Activated naive CD4-positive, alpha-beta T cell treated with Interleukin-2 at 50 U/mL for 16 hours (primary cell): ENCODE results near the gene DST.
"Not testable (repeated sequence)": the region's sequence is repeated elsewhere in the genome, so short reads cannot be mapped to it uniquely, and the experiment has no call there.

ENCODE experiments used
- DNase-seq: peaks from one replicate; pipeline ENCODE4 v3.0.0-alpha.2; 2020

The DST gene

GRCh38 chr6:56661338-56661737 is 18.6 kb upstream of the DST start:
- not testable (repeated sequence) for DNase-seq

GRCh38 chr6:56660381-56660730 is 17.7 kb upstream of the DST start:
- DNase-seq = no peak

DNA sequence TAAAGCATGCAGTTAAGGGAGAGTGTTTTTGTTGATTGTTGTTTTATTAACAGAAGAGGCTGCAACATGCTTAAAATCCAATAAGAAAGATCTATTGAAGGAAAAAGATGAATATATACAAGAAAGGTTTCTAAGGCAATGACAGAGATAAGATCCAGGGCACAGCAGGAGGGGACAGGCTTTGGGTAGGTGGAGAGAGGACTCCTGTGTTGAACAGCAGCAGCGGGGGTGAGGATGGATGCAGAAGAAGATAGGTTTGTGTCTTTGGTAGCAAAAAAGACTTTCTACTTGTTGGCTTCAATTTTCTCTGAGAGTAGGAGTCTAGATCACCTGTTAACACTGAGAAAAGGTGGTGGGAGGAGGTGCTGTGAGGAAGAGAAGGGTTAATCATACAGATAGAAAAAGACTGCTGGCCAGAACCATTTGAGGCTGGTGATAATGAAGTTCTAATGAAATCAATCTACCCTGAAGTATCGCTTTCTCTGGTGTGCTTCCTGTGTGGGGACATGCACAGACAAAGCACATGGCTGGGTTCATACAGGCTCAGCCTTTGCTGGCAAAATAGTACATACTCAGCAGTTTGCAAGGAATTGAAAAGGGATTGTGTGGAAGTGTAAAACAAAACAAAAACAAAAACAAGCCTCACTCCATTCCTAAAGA is 17.2 kb upstream of the DST start:
- DNase-seq = no peak

DNA sequence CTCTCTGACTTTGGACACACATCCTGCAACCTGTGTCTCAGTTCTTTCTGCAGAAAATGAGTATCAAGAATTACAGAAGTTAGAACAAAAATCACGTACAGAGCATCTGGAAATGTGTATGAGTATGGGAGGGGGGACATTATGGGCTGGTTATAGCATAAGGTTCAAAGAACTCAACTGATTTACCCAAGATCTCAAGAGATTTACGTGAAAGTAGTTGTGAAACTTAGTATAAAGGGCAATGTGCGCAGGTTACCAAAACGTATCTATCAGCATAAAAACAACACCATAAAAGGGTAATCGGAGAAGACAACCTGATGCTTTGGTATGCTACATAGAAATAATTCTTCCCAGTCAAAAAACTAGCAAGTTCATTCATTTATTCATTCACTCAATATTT is 15.6 kb upstream of the DST start:
- no peak for DNase-seq

DNA sequence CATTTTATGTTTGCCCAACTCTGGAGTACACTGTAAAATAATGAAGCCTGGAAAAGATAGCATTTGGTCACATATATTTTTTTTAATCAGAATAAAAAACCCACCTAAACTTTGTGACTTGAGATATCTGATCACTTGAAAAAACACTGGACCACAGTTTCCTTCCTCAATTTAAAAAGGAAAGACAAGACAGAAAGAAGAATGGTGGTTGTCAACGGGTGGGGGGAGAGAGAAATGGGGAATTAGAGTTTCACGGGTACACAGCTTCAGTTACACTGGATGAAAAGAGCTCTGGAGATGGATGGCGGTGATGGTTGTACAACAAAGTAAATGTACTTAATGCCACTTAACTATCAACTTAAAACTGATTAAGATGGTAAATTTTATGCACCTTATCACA is 14.7 kb upstream of the DST start:
- no peak for DNase-seq

- no peak for DNase-seq
These were observed 13.8 kb upstream of the DST start for GRCh38 chr6:56656466-56656865.

- no peak for DNase-seq
These were observed 13.3 kb upstream of the DST start for GRCh38 chr6:56655996-56656395.

GRCh38 chr6:56655249-56655648 is 12.6 kb upstream of the DST start:
- DNase-seq = no peak

- DNase-seq = no peak
These were observed 10.3 kb upstream of the DST start for GRCh38 chr6:56652994-56653393.

- DNase-seq = no peak
These were observed 9.5 kb upstream of the DST start for GRCh38 chr6:56652231-56652630.

DNA sequence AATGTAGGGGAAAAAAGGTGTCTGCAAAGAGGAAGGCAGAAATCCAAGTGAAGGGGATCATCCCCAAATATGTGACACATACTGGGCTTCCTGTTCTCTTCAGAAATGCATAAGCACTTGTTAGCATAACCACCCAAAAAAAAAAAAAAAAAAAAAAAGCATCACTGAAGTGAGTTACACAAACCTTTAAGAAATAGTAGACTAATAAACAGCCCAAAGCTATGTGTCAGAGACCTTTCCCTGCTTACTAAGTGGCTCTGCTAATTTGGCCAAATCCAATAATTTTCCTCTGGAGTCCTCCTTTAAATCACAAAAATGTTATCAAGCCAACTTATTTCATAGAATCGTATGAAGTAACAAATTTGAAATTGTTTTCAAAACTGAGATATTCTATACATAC is 7.5 kb upstream of the DST start:
- no peak for DNase-seq

GRCh38 chr6:56649782-56650181 is 7.1 kb upstream of the DST start:
- DNase-seq = no peak

DNA sequence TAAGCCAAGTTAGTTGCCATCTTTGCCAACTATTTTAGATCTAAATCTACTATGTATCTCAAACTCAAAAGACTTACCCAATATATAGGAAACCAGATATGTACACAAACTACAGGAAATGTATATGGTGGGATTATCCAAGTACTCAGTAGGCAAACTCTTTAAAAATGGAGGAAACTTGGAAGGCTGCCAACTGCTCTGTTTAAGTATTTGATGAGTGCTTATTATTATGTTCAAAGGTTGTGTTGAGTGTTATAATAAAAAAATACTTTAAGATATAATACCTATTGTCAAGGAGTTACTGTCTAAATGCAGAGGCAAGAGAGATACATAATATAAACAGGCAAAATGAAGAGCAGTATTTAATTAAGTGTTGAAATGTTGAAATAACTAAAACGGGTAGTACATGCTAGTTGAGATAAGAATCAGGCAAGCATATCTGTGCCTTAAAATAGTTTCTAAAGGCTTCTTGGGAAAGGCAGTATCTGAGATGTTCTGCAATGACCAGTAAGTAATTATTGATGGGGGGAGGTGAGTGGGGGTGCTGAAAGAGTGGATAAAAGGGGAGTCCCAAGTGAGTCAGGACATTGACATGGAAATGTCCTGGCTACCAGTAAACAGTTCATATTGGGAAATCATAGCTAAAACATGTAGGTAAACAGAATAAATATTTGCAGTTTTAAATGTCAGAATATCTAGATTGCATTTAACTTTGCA is 6.5 kb upstream of the DST start:
- DNase-seq = no peak

GRCh38 chr6:56647172-56647762 is 4.6 kb upstream of the DST start:
- no peak for DNase-seq

- DNase-seq = no peak
These were observed 1.7 kb upstream of the DST start for GRCh38 chr6:56644366-56644765.

GRCh38 chr6:56643379-56644089 is 845 bp upstream of the DST start:
- DNase-seq = no peak

DNA sequence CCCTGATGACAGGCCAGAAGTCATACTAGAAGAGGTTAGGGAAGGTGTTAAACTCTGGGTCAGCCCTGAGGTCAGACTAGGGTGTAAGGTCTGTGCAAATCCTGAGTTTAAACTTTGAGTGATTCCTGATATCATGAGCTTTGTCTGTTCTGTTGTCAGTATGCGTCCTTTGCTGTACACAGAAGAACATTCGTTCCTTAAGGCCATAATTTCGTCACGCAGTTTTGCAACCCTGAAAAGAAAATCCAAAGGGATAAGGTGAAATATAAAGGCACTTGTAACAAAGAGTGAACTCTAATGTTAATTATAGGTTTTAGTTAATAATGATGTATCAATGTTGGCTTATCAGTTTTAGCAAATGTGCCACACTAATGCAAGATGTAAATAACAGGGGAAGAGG is 2.3 kb downstream of the DST start:
- no peak for DNase-seq

DNA sequence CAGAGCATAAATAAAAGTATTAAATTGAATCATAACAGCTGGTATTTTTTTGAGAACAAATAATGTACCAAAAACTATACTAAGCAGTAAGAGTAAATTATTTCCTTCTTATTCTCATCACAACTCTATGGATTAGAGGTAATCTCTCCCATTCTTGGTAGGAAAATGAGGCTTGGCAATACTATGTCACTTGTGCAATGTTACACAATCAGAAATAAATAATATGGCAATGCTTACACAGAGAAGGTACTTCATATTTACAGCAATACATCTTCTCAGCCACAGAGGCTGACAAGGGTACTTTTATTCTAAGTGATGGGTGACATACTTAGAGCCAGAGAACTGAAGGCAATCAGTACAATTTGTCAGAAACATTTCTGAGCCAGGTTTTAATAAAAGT is 3.9 kb downstream of the DST start:
- DNase-seq = no peak

- no peak for DNase-seq
These were observed 5.0 kb downstream of the DST start for GRCh38 chr6:56637640-56638039.

GRCh38 chr6:56628105-56628504 is 14.6 kb downstream of the DST start:
- DNase-seq = no peak

DNA sequence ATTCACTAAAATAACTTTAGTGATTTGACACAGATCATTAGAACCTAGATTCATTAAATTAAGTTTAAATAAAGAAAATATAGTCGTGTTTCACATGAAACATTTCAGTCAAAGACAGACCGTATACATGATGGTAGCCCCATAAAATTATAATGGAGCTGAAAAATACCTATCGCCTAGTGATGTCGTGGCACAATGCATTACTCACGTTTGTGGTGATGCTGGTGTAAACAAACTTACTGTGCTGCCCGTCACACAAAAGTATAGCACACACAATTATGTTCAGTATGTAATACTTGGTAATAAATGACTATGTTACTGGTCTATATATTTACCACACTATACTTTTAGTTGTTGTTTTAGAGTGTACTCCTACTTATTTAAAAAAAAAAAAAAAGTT is 17.3 kb downstream of the DST start:
- DNase-seq = no peak

- no peak for DNase-seq
These were observed 18.0 kb downstream of the DST start for GRCh38 chr6:56624728-56625069.

DNA sequence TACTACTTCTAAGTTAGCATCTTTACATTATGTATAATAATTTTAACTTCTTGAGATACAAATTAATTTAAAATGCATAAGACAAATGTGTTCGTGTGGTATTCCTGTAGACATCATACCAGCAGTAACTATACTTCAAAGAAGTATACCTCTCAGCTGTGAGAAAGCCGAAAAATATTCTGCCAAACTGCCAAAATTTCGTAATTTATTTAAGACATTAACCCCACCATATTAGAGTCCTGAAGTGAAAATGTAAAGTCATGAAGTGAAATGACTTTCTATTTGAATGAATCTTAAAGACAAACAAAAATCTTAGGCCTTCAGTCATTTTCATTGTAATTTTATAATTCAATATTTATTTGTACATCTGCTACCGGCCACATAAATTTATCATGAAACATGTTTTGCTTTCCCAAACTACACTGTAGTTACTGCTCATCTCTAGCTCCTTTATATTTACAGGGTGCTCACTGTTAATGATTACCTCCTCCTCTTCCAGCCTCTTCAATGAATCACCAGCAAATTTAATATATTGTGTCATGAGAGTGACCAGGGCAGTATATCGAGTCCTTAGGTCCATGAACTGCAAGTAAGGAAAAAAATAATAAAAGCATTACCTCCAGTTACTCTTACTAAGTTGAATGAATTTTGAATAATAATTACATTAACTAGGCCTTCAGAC is 18.5 kb downstream of the DST start:
- DNase-seq = no peak
